ENCODE data around the gene GTPBP3.

GTPBP3 gene

DNA sequence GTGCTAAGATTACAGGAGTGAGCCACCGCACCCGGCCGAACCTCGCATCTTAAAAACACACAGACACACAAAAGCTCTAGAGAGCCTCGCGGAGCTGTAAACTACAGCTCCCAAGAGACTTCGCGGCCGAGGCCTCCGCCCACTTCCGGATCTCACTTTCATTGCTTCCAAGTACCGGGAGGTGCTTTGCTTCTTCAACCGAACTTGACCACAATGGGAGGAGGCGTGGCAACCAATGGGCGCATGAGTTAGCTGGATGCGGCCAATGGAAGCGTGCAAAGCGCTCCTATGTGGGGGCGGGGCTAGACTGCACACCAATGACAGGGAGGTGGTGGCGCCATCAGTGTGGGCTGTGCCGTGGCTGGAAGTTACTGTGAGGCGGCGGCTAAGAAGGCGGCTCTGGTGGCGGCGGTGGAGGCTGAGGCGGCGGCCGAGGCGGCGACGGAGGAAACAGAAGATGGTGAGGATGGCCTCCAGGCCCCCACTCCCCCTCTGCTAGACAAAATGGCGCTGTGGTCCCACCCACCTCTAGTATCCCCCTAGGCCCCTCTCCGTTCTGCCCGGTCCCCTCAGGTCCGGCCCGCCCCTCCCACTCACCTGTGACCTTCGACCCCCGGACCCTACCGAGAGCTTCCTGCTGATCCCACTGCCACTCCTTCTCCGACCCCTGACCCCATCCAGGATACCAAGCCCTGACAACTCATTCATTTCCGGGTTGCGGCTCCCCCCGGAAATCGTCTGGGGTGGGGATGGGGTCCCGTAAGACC lies 28.0 kb upstream of the GTPBP3 start, which contains the start of gene DDA1:
DDA1 (plus strand) TSS at position 366 of the 767 bp plus-strand sequence; CDS start at position 458, 92 bp downstream.
- DNase-seq (ENCODE audit: low read depth in 2 of 2): peak; percentile 96 to 100

DNA sequence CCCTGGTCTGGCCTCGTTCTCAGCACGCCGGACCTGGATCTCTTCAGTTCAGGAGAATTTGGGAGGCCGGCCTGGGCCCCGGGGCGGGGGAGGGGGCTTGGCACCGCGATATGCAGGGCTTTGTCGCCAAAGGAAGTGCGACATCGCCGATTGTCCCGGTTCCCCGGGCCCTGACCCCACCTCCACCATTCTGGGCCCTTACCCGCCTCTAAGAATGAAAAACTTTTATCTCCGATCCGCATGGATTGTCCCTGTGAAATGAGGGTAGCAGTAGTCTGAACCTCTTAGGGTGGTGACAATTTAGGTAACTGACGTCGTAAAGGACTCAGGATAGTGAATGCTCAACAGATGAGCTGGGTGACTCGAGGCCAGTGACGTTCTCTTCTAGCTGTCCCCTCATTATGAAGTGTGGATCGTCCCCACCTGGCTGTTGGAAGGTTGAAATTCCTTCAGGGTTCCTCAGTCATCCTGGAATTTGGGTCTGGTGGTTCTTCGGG lies 27.3 kb upstream of the GTPBP3 start:
- DNase-seq (ENCODE audit: low read depth in 2 of 2): no peak

DNA sequence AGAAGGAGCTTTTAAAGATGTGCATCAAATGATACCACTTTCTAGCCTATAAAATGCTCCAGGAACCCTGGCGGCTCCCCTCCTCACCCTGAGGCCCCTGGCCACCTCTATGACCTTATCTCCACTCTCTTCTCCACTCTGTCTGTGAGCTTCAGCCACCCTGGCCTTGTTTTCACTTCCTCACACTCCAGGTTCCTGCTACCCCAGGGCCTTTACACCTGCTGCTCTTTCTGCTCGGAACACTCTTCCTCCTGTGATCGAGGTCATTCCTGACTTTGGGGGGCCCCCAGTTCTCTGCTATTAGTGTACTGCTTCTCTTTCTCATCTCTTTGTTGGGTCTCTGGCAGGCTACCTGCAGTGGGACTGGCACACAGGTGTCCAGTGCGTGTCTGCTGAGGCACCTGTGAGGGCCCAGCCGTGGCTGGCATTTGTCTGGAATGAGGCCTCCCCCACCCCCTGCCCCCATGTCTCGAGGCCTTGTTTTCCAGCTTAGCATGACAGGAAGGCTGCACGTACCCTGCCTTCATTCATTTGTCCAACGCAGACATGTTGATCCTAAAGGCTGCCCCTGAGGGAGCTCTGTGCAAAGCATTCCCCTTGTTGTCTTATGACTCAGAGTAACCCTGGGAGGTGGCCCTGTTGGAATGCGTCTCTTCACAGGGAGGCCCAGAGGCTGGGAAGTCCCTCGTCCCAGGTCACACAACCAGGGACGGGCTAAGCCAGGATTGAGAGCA lies 25.7 kb upstream of the GTPBP3 start:
- DNase-seq (ENCODE audit: low read depth in 2 of 2): no peak

DNA sequence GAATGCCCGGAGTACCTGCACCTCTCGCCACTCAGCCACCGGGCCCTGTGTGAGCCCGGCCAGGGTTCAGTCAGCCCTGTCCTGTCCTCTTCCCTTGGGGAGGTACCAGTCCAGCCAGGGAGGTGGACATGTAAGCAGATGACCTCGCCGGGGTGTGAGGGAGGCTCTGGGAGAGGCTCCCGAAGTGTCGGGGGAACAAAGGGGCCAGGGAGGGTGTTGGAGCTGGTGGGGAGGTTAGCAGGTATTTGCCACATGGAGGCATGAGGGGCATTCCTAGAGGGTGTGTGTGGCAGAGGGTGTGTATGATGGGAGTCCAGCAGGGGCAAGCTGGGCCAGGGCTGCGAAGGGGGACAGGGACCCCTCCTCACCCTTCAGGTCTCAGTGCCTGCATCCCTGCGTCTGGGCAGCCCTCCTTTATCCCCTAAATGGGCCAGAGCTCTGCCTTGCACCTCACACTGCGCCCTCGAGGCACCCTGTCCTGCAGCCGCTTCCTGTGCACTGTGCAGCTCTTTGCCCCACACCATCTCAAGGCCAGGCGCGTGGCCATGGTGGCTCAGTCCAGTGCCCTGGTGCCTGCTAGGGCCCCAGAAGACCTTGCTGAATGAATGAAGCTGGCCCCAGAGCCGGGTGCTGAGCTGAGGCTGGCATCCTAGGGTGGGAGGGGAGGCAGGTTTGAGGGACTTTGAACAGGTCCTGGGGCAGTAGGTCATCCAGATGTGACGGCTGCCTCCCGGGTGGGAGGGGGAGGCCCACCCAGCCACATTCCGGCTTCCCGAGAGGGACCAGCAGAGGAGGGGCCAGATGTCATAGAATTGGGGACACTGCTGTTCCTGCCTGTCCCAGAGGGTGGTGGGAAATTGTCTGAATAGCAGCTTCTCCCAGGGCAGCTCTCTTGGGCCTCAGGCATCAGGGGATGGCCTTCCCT lies 24.9 kb upstream of the GTPBP3 start:
- DNase-seq (ENCODE audit: low read depth in 2 of 2): no peak

DNA sequence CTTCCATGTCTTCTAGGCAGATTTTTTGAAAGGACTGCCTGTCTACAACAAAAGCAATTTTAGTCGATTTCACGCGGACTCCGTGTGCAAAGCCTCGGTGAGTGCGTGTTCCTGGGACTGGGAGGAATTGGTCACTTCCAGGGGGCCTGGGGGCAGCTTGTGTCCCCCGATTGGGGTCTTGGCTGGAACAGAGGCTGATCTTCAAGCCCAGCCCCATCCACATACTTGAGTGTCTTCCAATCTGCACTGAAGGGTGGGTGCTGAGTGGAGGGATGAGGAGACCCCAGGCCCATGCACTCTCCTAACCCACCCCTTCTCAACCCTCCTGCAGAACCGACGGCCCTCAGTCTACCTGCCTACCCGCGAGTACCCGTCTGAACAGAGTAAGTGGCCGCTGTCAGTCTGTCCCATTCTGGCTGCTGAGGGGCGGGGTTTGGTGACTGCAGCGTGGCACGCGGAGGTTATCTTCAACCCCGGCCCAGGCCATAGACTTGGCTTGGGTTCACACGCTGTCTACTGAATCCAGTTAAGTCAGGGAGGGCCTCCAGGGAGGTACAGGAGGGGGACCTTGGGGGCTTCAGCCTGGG lies 23.3 kb upstream of the GTPBP3 start:
- no peak for DNase-seq (ENCODE audit: low read depth in 2 of 2)

DNA sequence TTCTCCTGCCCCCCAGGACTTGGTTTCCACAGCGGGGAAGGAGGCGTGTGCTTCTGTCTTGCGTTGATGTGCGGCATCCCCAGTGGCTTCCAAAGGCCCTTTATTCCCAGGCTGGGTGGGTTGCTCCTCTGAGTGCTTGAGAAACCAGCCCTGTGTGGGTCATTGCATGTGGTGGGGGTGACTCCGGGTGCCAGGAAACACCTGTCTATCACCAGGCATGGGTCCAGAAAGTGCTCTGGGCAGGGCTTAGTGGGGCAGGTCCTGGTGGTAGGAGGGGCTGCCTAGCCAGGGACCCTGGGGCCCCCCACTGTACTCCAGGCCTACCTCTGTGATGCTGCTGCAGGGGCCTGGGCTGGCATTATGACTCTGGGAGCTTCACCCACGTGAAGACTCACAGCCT lies 18.4 kb upstream of the GTPBP3 start:
- DNase-seq (ENCODE audit: low read depth in 2 of 2): no peak

DNA sequence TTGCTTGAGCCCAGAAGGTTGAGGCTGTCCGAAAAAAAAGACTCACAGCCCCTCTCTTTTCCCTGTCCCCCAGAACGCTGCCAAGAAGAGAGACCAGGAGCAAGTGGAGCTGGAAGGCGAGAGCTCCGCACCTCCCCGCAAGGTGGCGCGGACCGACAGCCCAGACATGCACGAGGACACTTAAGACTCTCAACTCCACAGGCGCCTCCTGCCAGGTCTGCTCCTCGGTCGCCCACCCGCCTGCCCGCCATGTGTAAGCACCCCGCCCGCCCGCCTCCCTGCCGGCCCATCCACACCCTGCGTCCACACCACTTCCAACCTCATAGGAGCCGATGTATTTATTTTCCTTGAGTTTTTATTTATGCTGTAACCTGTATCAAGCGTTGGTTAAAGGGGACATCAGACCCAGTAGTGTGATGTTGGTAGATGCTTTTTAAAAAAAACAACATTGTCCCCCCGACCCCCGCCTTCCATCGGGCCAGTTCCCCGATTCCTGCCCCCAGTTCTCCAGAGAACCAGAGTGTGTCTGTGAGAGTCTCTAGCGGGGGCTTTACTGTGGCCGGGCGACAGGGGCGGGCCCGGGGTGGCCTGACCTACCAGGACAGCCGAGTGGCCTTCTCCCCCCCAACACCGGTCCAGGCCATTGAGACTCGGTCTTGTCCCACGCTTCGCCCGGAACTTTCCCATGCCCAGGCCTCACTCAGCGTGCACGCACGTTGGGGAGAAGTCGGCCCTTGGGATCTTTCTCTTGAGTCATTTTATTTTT lies 17.7 kb upstream of the GTPBP3 start:
- no peak for DNase-seq (ENCODE audit: low read depth in 2 of 2)

DNA sequence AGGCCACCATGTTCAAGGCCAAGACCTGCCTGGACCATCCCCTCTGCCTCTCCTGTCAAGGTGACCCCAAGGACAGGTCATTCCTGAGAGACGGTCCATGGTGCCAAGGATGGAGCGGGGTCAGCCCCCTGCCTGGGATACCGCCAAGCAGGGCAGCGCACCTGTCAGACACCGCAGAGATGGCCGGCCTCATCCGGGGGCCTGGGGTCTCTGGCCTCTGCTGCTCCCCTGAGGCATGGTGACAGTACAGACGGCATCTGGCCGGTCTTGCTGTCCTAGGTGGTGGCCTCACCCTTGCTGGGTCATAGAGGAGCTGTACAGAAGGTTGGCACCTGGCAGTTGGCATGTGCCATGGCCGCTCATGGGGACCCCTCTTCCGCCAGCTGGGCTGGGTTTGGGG lies 16.9 kb upstream of the GTPBP3 start:
- no peak for DNase-seq (ENCODE audit: low read depth in 2 of 2)

DNA sequence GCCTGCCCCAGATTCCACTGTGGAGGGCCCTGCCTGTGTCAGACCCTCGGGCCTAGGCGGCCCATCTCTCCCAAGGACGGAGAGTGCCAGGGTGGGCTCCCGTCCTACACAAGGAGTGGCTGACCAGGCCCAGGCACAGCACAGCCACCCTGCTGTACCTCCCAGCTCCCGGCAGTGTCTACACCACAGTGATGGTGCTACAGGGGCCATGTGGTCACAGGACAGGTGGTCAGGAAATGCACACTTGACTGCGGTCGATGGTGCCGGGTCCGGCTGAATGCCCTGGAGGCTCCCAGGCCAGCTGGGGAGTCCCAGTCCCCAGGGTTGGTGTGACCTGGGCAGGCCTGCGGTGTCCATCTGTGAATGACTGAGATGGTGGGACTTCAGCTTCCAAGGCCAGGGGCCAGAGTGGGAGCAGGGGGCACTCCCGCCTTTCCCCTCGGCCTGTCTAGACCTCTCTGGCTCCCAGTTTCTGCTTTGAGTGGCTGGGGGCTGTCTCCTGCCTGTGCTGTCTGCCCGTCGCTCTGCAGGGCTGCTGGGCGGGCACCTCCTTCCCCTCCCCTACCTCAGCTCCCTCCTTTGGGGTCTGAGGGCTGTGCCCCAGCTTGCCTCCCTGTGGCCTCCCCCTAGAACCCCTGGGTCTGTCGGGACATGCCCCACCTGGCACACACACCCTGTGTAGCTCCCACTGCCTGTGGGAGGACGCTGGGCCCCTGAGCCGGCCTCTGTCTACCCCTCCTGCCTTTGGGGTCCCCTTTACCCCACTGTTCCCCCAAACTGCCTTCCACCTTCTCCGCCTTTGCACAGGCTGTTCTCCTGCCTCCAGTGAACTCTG lies 15.5 kb upstream of the GTPBP3 start:
- DNase-seq (ENCODE audit: low read depth in 2 of 2): no peak

DNA sequence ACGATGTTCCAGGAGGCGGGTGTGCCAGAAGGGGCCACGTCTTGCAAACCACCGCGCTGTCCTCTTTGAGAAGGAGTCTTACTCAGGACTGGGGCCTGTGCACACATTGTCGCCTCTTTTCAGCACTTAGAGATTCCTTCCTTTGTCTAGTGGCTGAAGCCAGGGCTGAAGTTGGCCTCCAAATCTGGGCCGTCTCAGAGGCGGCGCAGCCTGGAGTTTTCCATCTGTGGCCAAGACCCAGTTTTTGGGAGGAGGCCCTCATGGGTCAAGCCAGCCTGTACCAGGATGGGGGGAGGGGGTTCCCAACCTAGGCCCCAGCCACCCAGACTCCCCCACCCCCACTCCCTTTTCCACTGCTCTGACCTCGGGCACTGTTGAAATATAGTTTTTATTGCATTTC lies 14.5 kb upstream of the GTPBP3 start:
- DNase-seq (ENCODE audit: low read depth in 2 of 2): no peak

DNA sequence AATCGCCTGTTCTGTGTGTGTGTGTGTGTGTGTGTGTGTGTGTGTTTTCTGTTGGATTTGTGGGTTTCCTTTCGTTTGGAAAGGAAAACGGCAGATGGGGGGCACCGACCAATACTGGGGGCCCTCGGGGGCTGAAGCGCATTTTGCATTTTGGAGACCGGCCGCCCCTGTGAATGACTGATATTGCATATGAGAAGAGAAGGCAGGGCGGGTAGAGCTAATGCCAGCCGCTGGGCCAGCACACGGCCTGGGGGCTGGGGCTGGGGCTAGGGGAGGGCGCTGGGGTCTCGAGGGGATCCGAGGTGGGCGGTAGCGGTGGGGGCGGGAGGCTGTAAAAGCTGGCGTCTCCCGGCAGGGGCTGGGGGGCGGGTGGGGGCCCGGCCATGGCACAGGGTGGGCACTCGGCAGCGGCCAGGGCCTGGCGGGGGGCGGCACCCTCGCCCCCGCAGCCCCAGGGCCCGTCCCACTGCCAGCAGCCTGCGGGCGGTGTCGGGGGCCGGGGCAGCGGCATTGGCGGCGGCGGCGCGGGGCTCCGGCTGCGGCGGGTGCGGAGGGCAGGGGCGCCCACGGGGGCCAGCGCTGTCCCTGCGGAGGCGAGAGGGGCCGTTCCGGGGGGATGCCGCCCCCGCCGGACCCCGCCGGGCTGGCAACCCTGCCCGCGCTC lies 13.9 kb upstream of the GTPBP3 start:
- no peak for DNase-seq (ENCODE audit: low read depth in 2 of 2)

DNA sequence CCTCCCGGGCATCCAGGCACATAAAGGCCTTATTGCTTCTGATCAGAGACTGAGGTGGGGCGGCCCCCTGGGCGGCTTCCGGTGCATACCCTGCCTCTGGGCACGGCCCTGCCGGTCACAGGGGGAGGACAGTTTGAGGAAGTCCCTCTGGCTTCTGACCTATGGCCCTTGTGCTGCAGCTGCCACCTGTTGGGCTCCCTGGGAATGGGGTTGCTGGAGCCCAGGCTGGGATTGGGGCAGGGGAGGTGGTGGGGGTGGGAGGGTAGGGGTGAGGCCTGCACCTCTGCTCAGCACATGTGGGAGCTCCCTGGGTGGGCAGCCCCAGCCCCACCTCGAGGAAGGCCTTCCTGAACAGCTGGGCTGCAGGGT lies 13.4 kb upstream of the GTPBP3 start:
- no peak for DNase-seq (ENCODE audit: low read depth in 2 of 2)

DNA sequence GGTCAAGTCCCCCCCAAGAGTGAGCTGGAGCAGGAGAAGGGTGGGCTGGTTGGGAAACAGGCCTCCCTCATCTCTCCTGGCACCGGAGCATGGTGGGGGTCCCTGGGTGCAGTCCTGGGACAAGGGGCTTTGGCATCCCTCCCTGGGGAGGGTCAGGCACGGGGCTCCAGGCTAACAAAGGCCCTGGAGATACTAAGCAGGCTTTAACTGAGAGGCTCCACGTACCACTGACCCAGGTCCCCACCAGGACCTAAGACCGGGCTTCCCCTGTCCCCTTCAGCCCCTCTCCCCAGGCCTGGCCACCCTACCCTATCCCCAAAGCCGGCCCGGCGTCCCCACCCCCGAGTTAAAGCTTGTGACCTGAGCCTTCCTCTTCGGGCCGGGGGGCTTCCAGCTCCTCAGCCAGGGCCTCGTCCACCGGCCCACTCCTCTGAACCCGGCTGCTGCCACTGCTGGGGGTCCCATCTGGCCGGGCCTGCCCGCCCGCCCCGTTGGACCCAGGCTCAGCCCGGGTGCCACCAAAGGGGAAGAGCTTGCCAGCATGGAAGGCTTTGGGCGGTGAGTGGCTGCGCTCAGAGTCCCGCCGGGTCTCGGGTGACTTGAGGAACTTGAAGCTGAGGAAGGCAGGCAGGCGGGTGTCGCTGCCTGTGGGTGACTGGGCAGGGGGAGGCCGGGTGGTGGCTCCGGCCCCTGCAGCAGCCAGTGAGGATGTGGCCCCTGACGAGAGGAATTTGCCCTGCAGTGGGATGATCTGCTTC lies 12.8 kb upstream of the GTPBP3 start:
- DNase-seq (ENCODE audit: low read depth in 2 of 2): no peak

DNA sequence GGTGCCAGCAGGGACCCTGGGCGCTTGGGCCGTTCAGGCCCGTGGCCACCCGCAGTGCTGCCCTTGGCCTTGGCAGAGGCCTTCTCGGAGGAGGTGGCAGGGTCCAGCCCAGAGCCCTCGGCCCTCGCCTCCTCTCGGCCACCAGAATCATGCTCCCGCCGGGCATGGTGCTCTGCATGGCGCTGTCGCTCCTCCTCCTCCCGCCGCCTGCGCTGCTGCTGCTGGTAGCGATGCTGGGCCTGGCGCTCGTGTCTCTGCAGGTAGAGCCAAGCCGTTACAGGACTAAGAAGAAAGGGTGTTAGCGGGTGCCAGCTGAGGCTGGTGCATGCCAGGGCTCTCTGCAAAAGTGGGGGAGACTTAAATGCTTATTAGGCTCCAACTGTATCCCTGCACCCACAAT lies 12.2 kb upstream of the GTPBP3 start:
- no peak for DNase-seq (ENCODE audit: low read depth in 2 of 2)

DNA sequence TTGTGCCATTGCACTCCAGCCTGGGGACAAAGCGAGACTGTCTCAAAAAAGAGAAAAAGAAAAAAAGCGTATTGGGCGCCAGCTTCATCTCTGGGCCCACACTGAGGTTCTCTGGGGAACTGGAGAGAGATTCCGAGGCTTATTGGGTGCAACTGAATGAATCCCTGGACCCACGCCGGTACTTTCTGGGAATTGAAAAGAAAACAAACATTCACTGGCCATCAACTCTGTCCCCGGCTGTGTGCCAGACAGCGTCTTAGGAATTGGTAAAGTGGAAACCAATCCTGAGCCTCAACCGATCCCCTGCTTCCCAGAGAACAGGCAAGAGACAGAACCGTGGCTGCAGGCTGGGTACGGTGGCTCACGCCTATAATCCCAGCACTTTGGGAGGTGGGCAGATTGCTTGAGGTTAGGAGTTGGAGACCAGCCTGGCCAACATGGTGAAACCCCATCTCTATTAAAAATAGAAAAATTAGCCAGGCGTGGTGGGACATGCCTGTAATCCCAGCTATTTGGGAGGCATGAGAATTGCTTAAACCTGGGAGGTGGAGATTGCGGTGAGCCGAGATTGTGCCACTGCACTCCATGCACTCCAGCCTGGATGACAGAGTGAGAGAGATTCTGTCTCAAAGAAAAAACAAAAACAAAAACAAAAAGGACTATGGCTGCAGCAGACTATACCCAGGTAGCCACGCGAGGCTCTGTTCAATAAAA lies 11.3 kb upstream of the GTPBP3 start:
- no peak for DNase-seq (ENCODE audit: low read depth in 2 of 2)

DNA sequence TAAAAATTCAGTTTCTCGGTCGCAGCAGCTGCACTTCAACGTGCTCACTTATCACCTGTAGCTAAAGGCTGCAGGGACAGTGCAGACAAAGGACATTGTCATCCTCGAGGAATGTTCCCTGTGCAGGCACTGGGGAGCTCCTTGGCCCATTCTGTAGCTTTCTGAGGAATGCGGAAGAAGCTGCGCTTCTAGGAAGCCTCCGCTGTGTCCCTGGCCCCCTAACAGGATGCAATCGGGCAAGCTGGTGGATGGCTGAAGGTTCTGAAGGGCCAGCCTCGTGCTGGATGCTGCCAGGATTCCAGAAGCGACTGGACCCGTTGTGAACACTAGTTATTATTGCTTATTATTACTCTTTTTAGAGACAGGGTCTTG lies 10.8 kb upstream of the GTPBP3 start:
- no peak for DNase-seq (ENCODE audit: low read depth in 2 of 2)

DNA sequence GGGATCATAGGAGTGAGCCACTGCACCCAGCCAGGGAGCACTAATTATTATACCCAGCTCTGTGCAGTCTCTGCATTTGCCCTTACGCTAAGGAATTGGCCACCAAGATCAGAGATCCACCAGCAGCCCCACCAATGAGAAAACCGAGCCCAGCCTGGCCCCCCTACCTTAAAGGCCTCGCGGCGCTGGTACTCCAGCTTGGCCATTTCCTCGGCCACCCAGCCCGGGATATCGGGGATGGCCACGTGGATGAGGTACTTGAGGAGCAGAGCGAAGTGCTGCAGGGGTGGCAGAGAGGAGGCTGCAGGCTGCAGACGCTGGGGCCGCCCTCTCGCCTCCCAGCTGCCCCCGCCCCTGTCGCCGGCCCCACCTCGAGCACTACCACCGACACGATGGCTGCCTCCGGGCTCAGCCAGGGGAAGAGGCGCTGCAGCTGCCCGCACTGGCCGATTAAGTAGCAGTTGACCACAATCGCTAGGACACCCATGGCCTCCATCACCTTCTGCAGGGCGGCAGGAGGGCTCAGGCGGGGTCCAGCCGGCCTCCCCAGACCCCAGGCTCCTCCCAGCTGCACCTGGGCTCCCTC lies 10.2 kb upstream of the GTPBP3 start:
- no peak for DNase-seq (ENCODE audit: low read depth in 2 of 2)
